SW480 (cell line): ENCODE data around the gene VEGFB.
A peak's percentile ranks its signal among the peaks of the same experiment; 100 is the strongest.

Source experiments
- DNase-seq: peaks from one replicate; pipeline ENCODE4 v3.0.0-alpha.2; 2016; ENCODE audit warnings: low spot score

The VEGFB gene

GRCh38 chr11:64247729-64248531 is 13.5 kb downstream of the VEGFB start:
- no peak for DNase-seq

GRCh38 chr11:64248578-64248977 is 14.2 kb downstream of the VEGFB start:
- no peak for DNase-seq

- DNase-seq = no peak
Measured at GRCh38 chr11:64249038-64249437, 14.7 kb downstream of the VEGFB start.

- DNase-seq = no peak
Measured at GRCh38 chr11:64249563-64250414, 15.4 kb downstream of the VEGFB start.

- no peak for DNase-seq
Measured at GRCh38 chr11:64250415-64251015, 16.1 kb downstream of the VEGFB start.

GRCh38 chr11:64251016-64251752 is 16.8 kb downstream of the VEGFB start, which contains the start of gene PLCB3:
Gene PLCB3, plus strand, starts transcription at chr11:64251530. Its CDS starts 120 bp downstream, at chr11:64251650.
- peak; percentile 39 for DNase-seq

GRCh38 chr11:64251753-64252002 is 17.3 kb downstream of the VEGFB start:
- no peak for DNase-seq

- no peak for DNase-seq
Measured at GRCh38 chr11:64252003-64252872, 17.9 kb downstream of the VEGFB start.

GRCh38 chr11:64253043-64253442 is 18.7 kb downstream of the VEGFB start:
- no peak for DNase-seq

GRCh38 chr11:64253481-64253880 is 19.1 kb downstream of the VEGFB start:
- DNase-seq = no peak

- no peak for DNase-seq
Measured at GRCh38 chr11:64254326-64254725, 19.9 kb downstream of the VEGFB start.

- DNase-seq = no peak
Measured at GRCh38 chr11:64255135-64256128, 21.0 kb downstream of the VEGFB start.

- DNase-seq = no peak
Measured at GRCh38 chr11:64256300-64256699, 21.9 kb downstream of the VEGFB start.

GRCh38 chr11:64258356-64258755 is 24.0 kb downstream of the VEGFB start:
- no peak for DNase-seq

- no peak for DNase-seq
Measured at GRCh38 chr11:64258946-64259532, 24.7 kb downstream of the VEGFB start.

GRCh38 chr11:64259533-64260067 is 25.2 kb downstream of the VEGFB start:
- DNase-seq = no peak

GRCh38 chr11:64260147-64260708 is 25.8 kb downstream of the VEGFB start:
- no peak for DNase-seq

GRCh38 chr11:64261556-64262080 is 27.2 kb downstream of the VEGFB start:
- DNase-seq = no peak
